ENCODE data around the gene MORN5.

- no peak for TF ChIP-seq GATA3 (IDR thresholded peaks at IDR 0.05; ENCODE audit: low read depth, low read length)
- no peak for TF ChIP-seq GATA2 (IDR thresholded peaks at IDR 0.05; ENCODE audit: low read depth, low read length)
Observed at GRCh38 chr9:122116448-122117173, 43.1 kb upstream of the MORN5 start.

All from SH-SY5Y (cell line).